Measurements from ENCODE around the gene TNS2. TPM values are rescaled to one million over a fixed set of nuclear protein-coding genes. Genes with fewer than 3 reads are reported as not detected.

Gene TNS2
- total RNA-seq, 1 donor from 2014 or later, result 14.9 TPM

GRCh38 chr12:53042607-53043454 lies 7.0 kb upstream of the TNS2 start:
- no peak for DNase-seq (ENCODE audit: low read depth, low spot score)

- no peak for DNase-seq (ENCODE audit: low read depth, low spot score)
Measured at GRCh38 chr12:53044052-53044581, 5.7 kb upstream of the TNS2 start.

- DNase-seq (ENCODE audit: low read depth, low spot score), result no peak
Measured at GRCh38 chr12:53044896-53045695, 4.8 kb upstream of the TNS2 start.

GRCh38 chr12:53045696-53046045 lies 4.2 kb upstream of the TNS2 start:
- DNase-seq (ENCODE audit: low read depth, low spot score), result no peak

- DNase-seq (ENCODE audit: low read depth, low spot score), result no peak
Measured at GRCh38 chr12:53046655-53047220, 3.1 kb upstream of the TNS2 start.

- no peak for DNase-seq (ENCODE audit: low read depth, low spot score)
Measured at GRCh38 chr12:53047221-53048032, 2.4 kb upstream of the TNS2 start.

- DNase-seq (ENCODE audit: low read depth, low spot score), result no peak
Measured at GRCh38 chr12:53048033-53048779, 1.7 kb upstream of the TNS2 start.

GRCh38 chr12:53048780-53049401 lies 974 bp upstream of the TNS2 start:
- no peak for DNase-seq (ENCODE audit: low read depth, low spot score)

GRCh38 chr12:53050426-53051057 lies 677 bp downstream of the TNS2 start:
- no peak for DNase-seq (ENCODE audit: low read depth, low spot score)

GRCh38 chr12:53051058-53051880 lies 1.4 kb downstream of the TNS2 start:
- DNase-seq (ENCODE audit: low read depth, low spot score), result no peak

GRCh38 chr12:53051881-53052412 lies 2.1 kb downstream of the TNS2 start:
- DNase-seq (ENCODE audit: low read depth, low spot score), result no peak

- peak; percentile 40 for DNase-seq (ENCODE audit: low read depth, low spot score)
Measured at GRCh38 chr12:53052419-53053217, 2.8 kb downstream of the TNS2 start.

GRCh38 chr12:53053218-53054111 lies 3.6 kb downstream of the TNS2 start:
- DNase-seq (ENCODE audit: low read depth, low spot score), result no peak

- DNase-seq (ENCODE audit: low read depth, low spot score), result peak; percentile 48
Measured at GRCh38 chr12:53054112-53054878, 4.4 kb downstream of the TNS2 start.

GRCh38 chr12:53055471-53056266 lies 5.8 kb downstream of the TNS2 start:
- DNase-seq (ENCODE audit: low read depth, low spot score), result no peak

Data from pulmonary artery endothelial cell (primary cell).